PC-3 (cell line): Measurements from ENCODE around the gene PCDHB6.
"Not testable (repeated sequence)": the region's sequence is repeated elsewhere in the genome, so short reads cannot be mapped to it uniquely, and the experiment has no call there.

Experiments used
- CTCF ChIP-seq: fragments of 300-600 bp; sonication (generic); conservative IDR thresholded peaks from 2 replicates; pipeline ENCODE4 v1.5.1; 2017; ENCODE audit warnings: antibody characterized with exemption, low read depth, mild to moderate bottlenecking, low read length
- EZH2 ChIP-seq: fragments of 300-600 bp; sonication (generic); IDR thresholded peaks from one replicate; pipeline ENCODE4 v1.6.1; 2017; ENCODE audit warnings: antibody characterized with exemption, mild to moderate bottlenecking, low read length; ENCODE audit not compliant: unreplicated experiment
- EZH2phosphoT487 ChIP-seq: fragments of 300-600 bp; sonication (generic); IDR thresholded peaks from 2 replicates; pipeline ENCODE4 v1.6.1; 2018; ENCODE audit warnings: mild to moderate bottlenecking, antibody characterized with exemption, low read length, borderline replicate concordance

DNA sequence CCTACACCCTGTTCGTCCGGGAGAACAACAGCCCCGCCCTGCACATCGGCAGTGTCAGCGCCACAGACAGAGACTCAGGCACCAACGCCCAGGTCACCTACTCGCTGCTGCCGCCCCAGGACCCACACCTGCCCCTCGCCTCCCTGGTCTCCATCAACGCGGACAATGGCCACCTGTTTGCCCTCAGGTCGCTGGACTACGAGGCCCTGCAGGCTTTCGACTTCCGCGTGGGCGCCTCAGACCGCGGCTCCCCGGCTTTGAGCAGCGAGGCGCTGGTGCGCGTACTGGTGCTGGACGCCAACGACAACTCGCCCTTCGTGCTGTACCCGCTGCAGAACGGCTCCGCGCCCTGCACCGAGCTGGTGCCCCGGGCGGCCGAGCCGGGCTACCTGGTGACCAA lies 38.8 kb downstream of the PCDHB6 start:
- TF ChIP-seq CTCF, EZH2phosphoT487, EZH2: not testable (repeated sequence)
